ENCODE data around the gene NFATC2.

DNA sequence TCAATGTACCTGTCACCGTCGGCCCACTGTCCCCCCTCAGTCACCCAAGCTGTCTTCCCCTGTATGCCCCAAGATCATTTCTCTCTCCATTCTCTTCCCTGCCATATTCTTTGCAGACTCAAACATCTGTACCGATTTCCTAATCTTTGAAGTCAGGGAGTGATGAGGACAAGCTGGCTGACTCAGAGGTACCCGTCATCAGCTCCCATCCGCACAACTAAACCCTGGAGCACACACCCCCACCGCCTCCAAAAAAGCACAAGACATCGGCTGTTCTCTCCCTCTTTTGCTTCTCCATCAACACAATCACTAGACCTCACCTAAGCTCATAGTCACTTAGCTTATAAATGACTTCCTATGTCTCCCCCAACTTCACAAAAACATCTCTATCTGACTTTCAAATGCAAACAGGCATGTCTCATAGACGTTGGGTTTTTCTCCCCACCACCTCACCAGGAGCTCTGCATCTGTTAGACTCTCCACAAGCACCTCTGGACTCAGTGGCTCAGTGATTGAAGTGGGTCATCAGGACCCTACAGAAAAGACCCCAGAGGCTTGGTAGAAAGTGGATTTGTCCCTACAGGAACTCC lies 11.5 kb upstream of the NFATC2 start:
- TF ChIP-seq POLR2A (IDR thresholded peaks at IDR 0.05): no peak
- no peak for TF ChIP-seq CTCF (IDR thresholded peaks at IDR 0.05)
- TF ChIP-seq EP300 (IDR thresholded peaks at IDR 0.05): no peak
